ENCODE results near the gene CAST. TPM values are rescaled to one million over a fixed set of nuclear protein-coding genes. Genes with fewer than 3 reads are reported as not detected.
A peak's percentile ranks its signal among the peaks of the same experiment; 100 is the strongest.
"Not testable (repeated sequence)": the region's sequence is repeated elsewhere in the genome, so short reads cannot be mapped to it uniquely, and the experiment has no call there.

Gene CAST
- total RNA-seq, 1 experiment from 2014 or later, result 395 TPM

DNA sequence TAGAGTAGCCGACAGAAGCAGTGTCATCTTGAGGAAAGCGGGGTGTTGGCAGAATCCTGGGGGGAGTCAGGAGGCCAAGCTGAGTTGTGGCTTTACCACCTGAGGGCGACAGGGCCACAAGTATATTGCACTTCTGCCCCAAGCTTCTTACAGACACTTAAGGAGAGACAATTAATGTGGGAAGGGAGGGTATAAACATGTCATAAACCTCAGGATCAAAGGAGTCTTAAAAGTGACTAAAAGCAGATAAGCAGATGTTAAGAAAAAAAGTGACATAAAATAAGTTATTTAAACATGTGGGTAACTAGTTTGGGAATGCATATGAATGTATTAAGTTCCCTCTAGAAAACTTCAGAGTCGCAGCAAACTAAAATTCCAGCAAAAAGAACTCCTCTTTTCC is 81.6 kb downstream of the CAST start:
- H3K27me3 Mint-ChIP-seq (ENCODE audit: unreplicated experiment), result no peaks in the 10 kb centered on the region
- BruUV-seq (replicated peaks), result no TSS peak
- H3K9me3 Mint-ChIP-seq (ENCODE audit: low read depth, unreplicated experiment), result no peaks in the 10 kb centered on the region
- CTCF ChIA-PET, result interaction anchor here (1.5 kb wide), 1 partner anchor 8 kb away, joined by 4 read pairs; no protein-coding TSS in a partner anchor
- DNase-seq, result no peak
- peaks cover 7% of the 10 kb centered on the region for H3K4me1 Mint-ChIP-seq (ENCODE audit: low read depth, unreplicated experiment)
- intact Hi-C loops (cut with micrococcal nuclease; ENCODE audit: unreplicated experiment), result loop anchor here (10.0 kb wide), 1 partner anchor 399 kb away; no protein-coding TSS in a partner anchor
- peak overlapping the region; percentile 71 for H3K27ac Mint-ChIP-seq (ENCODE audit: unreplicated experiment)
- TF ChIP-seq, protein P1, sequence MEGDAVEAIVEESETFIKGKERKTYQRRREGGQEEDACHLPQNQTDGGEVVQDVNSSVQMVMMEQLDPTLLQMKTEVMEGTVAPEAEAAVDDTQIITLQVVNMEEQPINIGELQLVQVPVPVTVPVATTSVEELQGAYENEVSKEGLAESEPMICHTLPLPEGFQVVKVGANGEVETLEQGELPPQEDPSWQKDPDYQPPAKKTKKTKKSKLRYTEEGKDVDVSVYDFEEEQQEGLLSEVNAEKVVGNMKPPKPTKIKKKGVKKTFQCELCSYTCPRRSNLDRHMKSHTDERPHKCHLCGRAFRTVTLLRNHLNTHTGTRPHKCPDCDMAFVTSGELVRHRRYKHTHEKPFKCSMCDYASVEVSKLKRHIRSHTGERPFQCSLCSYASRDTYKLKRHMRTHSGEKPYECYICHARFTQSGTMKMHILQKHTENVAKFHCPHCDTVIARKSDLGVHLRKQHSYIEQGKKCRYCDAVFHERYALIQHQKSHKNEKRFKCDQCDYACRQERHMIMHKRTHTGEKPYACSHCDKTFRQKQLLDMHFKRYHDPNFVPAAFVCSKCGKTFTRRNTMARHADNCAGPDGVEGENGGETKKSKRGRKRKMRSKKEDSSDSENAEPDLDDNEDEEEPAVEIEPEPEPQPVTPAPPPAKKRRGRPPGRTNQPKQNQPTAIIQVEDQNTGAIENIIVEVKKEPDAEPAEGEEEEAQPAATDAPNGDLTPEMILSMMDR (IDR thresholded peaks at IDR 0.05; ENCODE audit: unreplicated experiment), result no peak
- H3K36me3 Mint-ChIP-seq (ENCODE audit: insufficient read depth, unreplicated experiment), result peaks cover 63% of the 10 kb centered on the region
- H3K4me3 Mint-ChIP-seq (ENCODE audit: low read depth, unreplicated experiment), result no peak overlapping the region

DNA sequence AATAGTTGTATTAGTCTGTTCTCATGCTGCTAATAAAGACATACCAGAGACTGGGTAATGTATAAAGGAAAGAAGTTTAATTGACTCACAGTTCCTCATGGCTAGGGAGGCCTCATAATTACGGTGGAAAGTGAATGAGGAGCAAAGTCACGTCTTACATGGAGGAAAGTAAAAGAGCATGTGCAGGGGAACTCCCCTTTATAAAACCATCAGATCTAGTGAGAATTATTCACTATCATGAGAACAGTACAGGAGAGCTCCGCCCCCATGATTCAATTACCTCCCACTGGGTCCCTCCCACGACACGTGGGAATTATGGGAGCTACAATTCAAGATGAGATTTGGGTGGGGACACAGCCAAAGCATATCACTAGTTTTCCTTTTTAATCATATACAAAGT is 82.0 kb downstream of the CAST start:
- DNase-seq; H3K4me3 Mint-ChIP-seq (ENCODE audit: low read depth, unreplicated experiment); H3K4me1 Mint-ChIP-seq (ENCODE audit: low read depth, unreplicated experiment); H3K27me3 Mint-ChIP-seq (ENCODE audit: unreplicated experiment); BruUV-seq (replicated peaks); H3K27ac Mint-ChIP-seq (ENCODE audit: unreplicated experiment); H3K9me3 Mint-ChIP-seq (ENCODE audit: low read depth, unreplicated experiment); CTCF ChIA-PET: not testable (repeated sequence)
- H3K36me3 Mint-ChIP-seq (ENCODE audit: insufficient read depth, unreplicated experiment), result peaks cover 65% of the 10 kb centered on the region
- intact Hi-C loops (cut with micrococcal nuclease; ENCODE audit: unreplicated experiment), result loop anchor here (10.0 kb wide), 1 partner anchor 399 kb away; no protein-coding TSS in a partner anchor

DNA sequence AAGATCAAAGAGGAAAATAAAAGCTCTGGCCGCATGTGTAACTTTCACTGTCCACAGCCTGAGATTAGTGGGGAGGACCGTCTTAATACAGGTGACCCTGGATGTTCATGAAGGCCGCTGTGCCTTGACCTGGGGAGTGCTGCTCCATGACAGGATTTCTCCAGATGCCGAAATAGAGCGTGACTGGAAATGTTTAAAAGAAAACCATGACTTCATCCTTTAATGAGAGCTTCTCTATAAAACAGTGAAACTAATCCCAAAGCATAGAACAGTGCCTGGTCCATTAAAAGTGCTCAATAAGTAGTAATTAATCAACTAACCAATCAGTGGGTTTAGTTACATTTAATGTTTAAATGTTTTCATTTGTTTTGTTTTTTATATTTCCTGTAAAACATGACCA is 82.8 kb downstream of the CAST start:
- CTCF ChIA-PET, result no interaction called here
- no peak for DNase-seq
- Mint-ChIP-seq H3K4me3 (ENCODE audit: low read depth, unreplicated experiment) (no peak overlapping the region), H3K36me3 (ENCODE audit: insufficient read depth, unreplicated experiment) (peaks cover 67% of the 10 kb centered on the region), H3K27me3 (ENCODE audit: unreplicated experiment) (no peaks in the 10 kb centered on the region), H3K4me1 (ENCODE audit: low read depth, unreplicated experiment) (peaks cover 7% of the 10 kb centered on the region), H3K9me3 (ENCODE audit: low read depth, unreplicated experiment) (no peaks in the 10 kb centered on the region), H3K27ac (ENCODE audit: unreplicated experiment) (no peak overlapping the region)
- no TSS peak for BruUV-seq (replicated peaks)
- intact Hi-C loops (cut with micrococcal nuclease; ENCODE audit: unreplicated experiment), result loop anchor here (10.0 kb wide), 1 partner anchor 400 kb away; no protein-coding TSS in a partner anchor
- TF ChIP-seq, protein P1 (IDR thresholded peaks at IDR 0.05; ENCODE audit: unreplicated experiment), result no peak

DNA sequence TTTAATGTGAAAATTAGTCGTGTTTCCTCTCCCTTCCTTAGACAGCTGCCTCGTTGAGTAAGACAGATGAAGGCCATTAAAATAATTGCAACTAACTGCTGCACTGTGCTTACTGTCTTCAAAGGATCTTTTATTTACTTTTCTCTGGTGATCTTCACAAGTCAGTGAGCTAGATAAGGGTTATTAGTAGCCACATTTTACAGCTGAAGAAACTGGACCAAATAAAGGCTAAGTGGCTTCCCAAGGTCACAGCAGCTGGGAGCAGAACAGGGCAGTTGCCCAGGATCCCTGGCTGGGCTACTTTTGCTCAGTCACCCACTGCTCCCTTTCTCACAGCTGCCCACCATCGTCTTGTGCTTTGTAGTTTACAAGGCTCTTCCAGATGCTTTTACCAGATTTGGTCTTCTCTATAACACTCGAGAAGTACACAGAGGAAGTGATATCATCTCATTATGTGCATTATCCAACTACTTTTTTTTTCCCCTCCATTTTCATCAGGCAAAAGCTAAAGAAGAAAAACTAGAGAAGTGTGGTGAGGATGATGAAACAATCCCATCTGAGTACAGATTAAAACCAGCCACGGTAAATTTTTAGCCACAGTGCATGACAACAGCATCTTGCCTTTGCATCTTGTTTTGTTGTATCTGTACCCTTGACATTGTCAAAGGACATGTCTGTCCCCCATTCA is 83.8 kb downstream of the CAST start:
- no peak overlapping the region for H3K27ac Mint-ChIP-seq (ENCODE audit: unreplicated experiment)
- no peaks in the 10 kb centered on the region for H3K27me3 Mint-ChIP-seq (ENCODE audit: unreplicated experiment)
- no peak for DNase-seq
- TF ChIP-seq, protein P1 (IDR thresholded peaks at IDR 0.05; ENCODE audit: unreplicated experiment), result no peak
- intact Hi-C loops (cut with micrococcal nuclease; ENCODE audit: unreplicated experiment), result loop anchor here (10.0 kb wide), 1 partner anchor 401 kb away; no protein-coding TSS in a partner anchor
- CTCF ChIA-PET, result no interaction called here
- H3K36me3 Mint-ChIP-seq (ENCODE audit: insufficient read depth, unreplicated experiment), result peaks cover 67% of the 10 kb centered on the region
- no TSS peak for BruUV-seq (replicated peaks)
- H3K9me3 Mint-ChIP-seq (ENCODE audit: low read depth, unreplicated experiment), result no peaks in the 10 kb centered on the region
- no peak overlapping the region for H3K4me3 Mint-ChIP-seq (ENCODE audit: low read depth, unreplicated experiment)
- H3K4me1 Mint-ChIP-seq (ENCODE audit: low read depth, unreplicated experiment), result peaks cover 12% of the 10 kb centered on the region

DNA sequence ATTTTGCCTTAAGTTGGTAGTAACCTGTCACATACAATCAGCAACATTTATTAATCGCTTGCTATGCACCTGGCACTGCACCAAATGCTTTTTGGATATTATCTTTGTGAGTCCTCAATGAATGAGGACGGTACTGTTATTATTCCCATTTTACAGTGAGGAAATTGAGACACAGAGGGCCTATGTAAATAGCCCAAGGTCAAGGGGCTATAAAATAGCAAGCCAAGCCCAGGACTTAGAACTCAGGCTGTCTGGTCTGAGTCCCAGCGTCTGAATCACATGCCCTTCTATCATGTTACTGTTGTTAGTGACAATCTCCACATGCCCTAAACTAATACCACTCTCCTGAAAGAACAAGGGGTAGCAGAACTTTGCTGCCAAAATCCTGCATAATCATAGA is 85.5 kb downstream of the CAST start:
- CTCF ChIA-PET, result interaction anchor here (1.0 kb wide), 1 partner anchor 19 kb away, joined by 3 read pairs; no protein-coding TSS in a partner anchor

More for the DNA sequence above, 85.5 kb downstream of the CAST start:
- H3K36me3 Mint-ChIP-seq (ENCODE audit: insufficient read depth, unreplicated experiment), result peaks cover 59% of the 10 kb centered on the region
- no peak overlapping the region for H3K4me3 Mint-ChIP-seq (ENCODE audit: low read depth, unreplicated experiment)
- no peaks in the 10 kb centered on the region for H3K27me3 Mint-ChIP-seq (ENCODE audit: unreplicated experiment)
- H3K9me3 Mint-ChIP-seq (ENCODE audit: low read depth, unreplicated experiment), result no peaks in the 10 kb centered on the region
- no peak overlapping the region for H3K27ac Mint-ChIP-seq (ENCODE audit: unreplicated experiment)
- TF ChIP-seq, protein P1 (IDR thresholded peaks at IDR 0.05; ENCODE audit: unreplicated experiment), result no peak
- BruUV-seq (replicated peaks), result no TSS peak
- DNase-seq, result no peak
- intact Hi-C loops (cut with micrococcal nuclease; ENCODE audit: unreplicated experiment), result loop anchor here (10.0 kb wide), 1 partner anchor 403 kb away; no protein-coding TSS in a partner anchor
- peaks cover 25% of the 10 kb centered on the region for H3K4me1 Mint-ChIP-seq (ENCODE audit: low read depth, unreplicated experiment)
